ENCODE measurements around the gene COL16A1.

COL16A1 gene

DNA sequence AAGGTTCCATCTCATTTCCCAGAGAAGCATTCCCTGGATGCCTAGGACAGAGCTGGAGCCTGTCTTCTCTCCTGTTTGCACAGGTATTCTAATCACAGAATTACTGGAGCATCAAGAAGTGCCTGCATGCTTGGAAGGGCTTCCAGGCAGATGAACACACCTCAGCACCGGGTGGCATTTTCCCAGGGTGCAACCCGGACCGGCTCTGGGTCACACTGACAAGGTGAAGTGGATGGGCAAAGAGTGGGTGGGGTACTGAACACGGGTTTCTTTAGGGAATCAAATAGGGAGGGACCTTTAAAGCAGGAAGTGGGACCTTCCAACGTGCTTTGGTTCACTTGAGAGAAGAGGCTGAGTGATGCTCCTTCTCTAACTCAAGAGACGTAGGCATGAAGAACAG, 52.1 kb downstream of the COL16A1 start:
- Histone ChIP-seq H3K79me2 (ENCODE audit: control insufficient read depth, low read length) (no peaks in the 10 kb centered on the region), H3K4me1 (ENCODE audit: control insufficient read depth, low read length) (no peaks in the 10 kb centered on the region), H3F3A (ENCODE audit: control insufficient read depth, insufficient read depth) (no peaks in the 10 kb centered on the region), H3K27ac (ENCODE audit: low read depth, low read length) (no peak overlapping the region), H3K27me3 (ENCODE audit: control insufficient read depth, low read length) (peaks cover 17% of the 10 kb centered on the region), H3K36me3 (ENCODE audit: control insufficient read depth, low read length) (no peaks in the 10 kb centered on the region), H3K4me3 (ENCODE audit: low read length) (no peak overlapping the region), H3K9me3 (ENCODE audit: control insufficient read depth, insufficient read depth, low read length) (no peaks in the 10 kb centered on the region), H3K4me2 (ENCODE audit: low read length) (no peak overlapping the region), H4K20me1 (ENCODE audit: control insufficient read depth, insufficient read depth, low read depth, low read length) (no peaks in the 10 kb centered on the region), H3K9me2 (replicated peaks; ENCODE audit: control insufficient read depth, low read length) (no peaks in the 10 kb centered on the region)
- TF ChIP-seq, protein P1, sequence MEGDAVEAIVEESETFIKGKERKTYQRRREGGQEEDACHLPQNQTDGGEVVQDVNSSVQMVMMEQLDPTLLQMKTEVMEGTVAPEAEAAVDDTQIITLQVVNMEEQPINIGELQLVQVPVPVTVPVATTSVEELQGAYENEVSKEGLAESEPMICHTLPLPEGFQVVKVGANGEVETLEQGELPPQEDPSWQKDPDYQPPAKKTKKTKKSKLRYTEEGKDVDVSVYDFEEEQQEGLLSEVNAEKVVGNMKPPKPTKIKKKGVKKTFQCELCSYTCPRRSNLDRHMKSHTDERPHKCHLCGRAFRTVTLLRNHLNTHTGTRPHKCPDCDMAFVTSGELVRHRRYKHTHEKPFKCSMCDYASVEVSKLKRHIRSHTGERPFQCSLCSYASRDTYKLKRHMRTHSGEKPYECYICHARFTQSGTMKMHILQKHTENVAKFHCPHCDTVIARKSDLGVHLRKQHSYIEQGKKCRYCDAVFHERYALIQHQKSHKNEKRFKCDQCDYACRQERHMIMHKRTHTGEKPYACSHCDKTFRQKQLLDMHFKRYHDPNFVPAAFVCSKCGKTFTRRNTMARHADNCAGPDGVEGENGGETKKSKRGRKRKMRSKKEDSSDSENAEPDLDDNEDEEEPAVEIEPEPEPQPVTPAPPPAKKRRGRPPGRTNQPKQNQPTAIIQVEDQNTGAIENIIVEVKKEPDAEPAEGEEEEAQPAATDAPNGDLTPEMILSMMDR (IDR thresholded peaks at IDR 0.05; ENCODE audit: low read depth, low read length, poor library complexity, severe bottlenecking) = no peak
- TF ChIP-seq EZH2phosphoT487 (IDR thresholded peaks at IDR 0.05; ENCODE audit: borderline replicate concordance, low read length) = no peak

- peaks cover 15% of the 10 kb centered on the region for H3K27me3 ChIP-seq (ENCODE audit: control insufficient read depth, low read length)
- no peak overlapping the region for H3K4me3 ChIP-seq (ENCODE audit: low read length)
- no peaks in the 10 kb centered on the region for H4K20me1 ChIP-seq (ENCODE audit: control insufficient read depth, insufficient read depth, low read depth, low read length)
- no peaks in the 10 kb centered on the region for H3F3A ChIP-seq (ENCODE audit: control insufficient read depth, insufficient read depth)
- TF ChIP-seq EZH2phosphoT487 (IDR thresholded peaks at IDR 0.05; ENCODE audit: borderline replicate concordance, low read length) = no peak
- TF ChIP-seq, protein P1 (IDR thresholded peaks at IDR 0.05; ENCODE audit: low read depth, low read length, poor library complexity, severe bottlenecking) = no peak
- no peaks in the 10 kb centered on the region for H3K36me3 ChIP-seq (ENCODE audit: control insufficient read depth, low read length)
- no peak overlapping the region for H3K27ac ChIP-seq (ENCODE audit: low read depth, low read length)
- no peaks in the 10 kb centered on the region for H3K9me3 ChIP-seq (ENCODE audit: control insufficient read depth, insufficient read depth, low read length)
- H3K79me2 ChIP-seq (ENCODE audit: control insufficient read depth, low read length) = no peaks in the 10 kb centered on the region
- H3K9me2 ChIP-seq (replicated peaks; ENCODE audit: control insufficient read depth, low read length) = no peaks in the 10 kb centered on the region
- H3K4me1 ChIP-seq (ENCODE audit: control insufficient read depth, low read length) = peaks cover 1% of the 10 kb centered on the region
- H3K4me2 ChIP-seq (ENCODE audit: low read length) = no peak overlapping the region
Observed at GRCh38 chr1:31651089-31651420, 52.8 kb downstream of the COL16A1 start.

- no peaks in the 10 kb centered on the region for H4K20me1 ChIP-seq (ENCODE audit: control insufficient read depth, insufficient read depth, low read depth, low read length)
- H3K4me3 ChIP-seq (ENCODE audit: low read length) = no peak overlapping the region
- H3K9me3 ChIP-seq (ENCODE audit: control insufficient read depth, insufficient read depth, low read length) = no peaks in the 10 kb centered on the region
- no peaks in the 10 kb centered on the region for H3F3A ChIP-seq (ENCODE audit: control insufficient read depth, insufficient read depth)
- H3K4me2 ChIP-seq (ENCODE audit: low read length) = no peak overlapping the region
- peaks cover 14% of the 10 kb centered on the region for H3K27me3 ChIP-seq (ENCODE audit: control insufficient read depth, low read length)
- H3K4me1 ChIP-seq (ENCODE audit: control insufficient read depth, low read length) = peaks cover 8% of the 10 kb centered on the region
- H3K79me2 ChIP-seq (ENCODE audit: control insufficient read depth, low read length) = no peaks in the 10 kb centered on the region
- no peak overlapping the region for H3K27ac ChIP-seq (ENCODE audit: low read depth, low read length)
- no peaks in the 10 kb centered on the region for H3K36me3 ChIP-seq (ENCODE audit: control insufficient read depth, low read length)
- TF ChIP-seq, protein P1 (IDR thresholded peaks at IDR 0.05; ENCODE audit: low read depth, low read length, poor library complexity, severe bottlenecking) = no peak
- no peak for TF ChIP-seq EZH2phosphoT487 (IDR thresholded peaks at IDR 0.05; ENCODE audit: borderline replicate concordance, low read length)
- H3K9me2 ChIP-seq (replicated peaks; ENCODE audit: control insufficient read depth, low read length) = no peaks in the 10 kb centered on the region
Observed at GRCh38 chr1:31650161-31651088, 53.4 kb downstream of the COL16A1 start.

All from DOHH2 (cell line).